PC-3 (cell line): ENCODE results near the gene MEGF10. TPM values are rescaled to one million over a fixed set of nuclear protein-coding genes. Genes with fewer than 3 reads are reported as not detected.
"Not testable (repeated sequence)": the region's sequence is repeated elsewhere in the genome, so short reads cannot be mapped to it uniquely, and the experiment has no call there.

Experiments used
- ATAC-seq: fragments of 200-7000 bp; cut with Tn5 transposase; 2 replicates; pipeline ENCODE4 v1.9.1; 2020; ENCODE audit warnings: mild to moderate bottlenecking, moderate library complexity
- BruUV-seq: library from RNA; stranded (reverse); fragments of 400-500 nt; replicated peaks from 2 replicates; lab custom pipeline; 2021; lab: Mats Ljungman, UMichigan
- CTCF ChIA-PET: fragments of 300-600 bp; sonication (Branson Sonifier 250); formaldehyde crosslinking; loops from one replicate; lab custom pipeline; 2022; ENCODE audit warnings: antibody characterized with exemption; lab: Charles Lee
- POLR2A ChIA-PET: fragments of 300-600 bp; sonication (Branson Sonifier 250); formaldehyde crosslinking; loops from one replicate; lab custom pipeline; 2022; ENCODE audit warnings: antibody characterized with exemption; ENCODE audit not compliant: unreplicated experiment; lab: Charles Lee
- DNase-seq: peaks from one replicate; pipeline ENCODE4 v3.0.0-alpha.2; 2015
- H2AFZ ChIP-seq: fragments of 300-600 bp; sonication (generic); 2 replicates; pipeline ENCODE4 v1.6.0; 2016; ENCODE audit warnings: antibody characterized with exemption, low read length
- H3F3A ChIP-seq: fragments of 300-600 bp; sonication (generic); one replicate; pipeline ENCODE4 v1.6.0; 2017; ENCODE audit warnings: antibody characterized with exemption, low read length, control low read depth, mild to moderate bottlenecking; ENCODE audit not compliant: unreplicated experiment
- H3K27ac ChIP-seq: fragments of 300-600 bp; sonication (generic); 2 replicates; pipeline ENCODE4 v1.5.1; 2016; ENCODE audit warnings: mild to moderate bottlenecking, low read length
- H3K27me3 ChIP-seq: fragments of 300-600 bp; sonication (generic); 2 replicates; pipeline ENCODE4 v1.6.1; 2016; ENCODE audit warnings: low read length, mixed read lengths
- H3K36me3 ChIP-seq: fragments of 300-600 bp; sonication (generic); 2 replicates; pipeline ENCODE4 v1.6.1; 2016; ENCODE audit warnings: low read depth, mixed run types, low read length, mixed read lengths
- H3K4me1 ChIP-seq: fragments of 300-600 bp; sonication (generic); 2 replicates; pipeline ENCODE4 v1.5.1; 2016; ENCODE audit warnings: low read length; ENCODE audit not compliant: insufficient read depth
- H3K4me2 ChIP-seq: fragments of 300-600 bp; sonication (generic); 2 replicates; pipeline ENCODE4 v1.6.0; 2016; ENCODE audit warnings: low read length
- H3K4me3 ChIP-seq: fragments of 300-600 bp; sonication (generic); 2 replicates; pipeline ENCODE4 v1.5.1; 2016; ENCODE audit warnings: mild to moderate bottlenecking, low read length, mixed read lengths
- H3K79me2 ChIP-seq: fragments of 300-600 bp; sonication (generic); 2 replicates; pipeline ENCODE4 v1.6.1; 2017; ENCODE audit warnings: low read length, mixed read lengths
- H3K9ac ChIP-seq: fragments of 300-600 bp; sonication (generic); 2 replicates; pipeline ENCODE4 v1.6.0; 2016; ENCODE audit warnings: mild to moderate bottlenecking, low read length
- H3K9me2 ChIP-seq: fragments of 300-600 bp; sonication (generic); replicated peaks from 2 replicates; pipeline ENCODE4 v1.6.1; 2016; ENCODE audit warnings: mixed run types, low read length, mixed read lengths
- H3K9me3 ChIP-seq: fragments of 300-600 bp; sonication (generic); 2 replicates; pipeline ENCODE4 v1.6.1; 2016; ENCODE audit warnings: low read length, mixed read lengths
- H4K20me1 ChIP-seq: fragments of 300-600 bp; sonication (generic); 2 replicates; pipeline ENCODE4 v1.6.1; 2016; ENCODE audit warnings: low read length, mixed read lengths
- CTCF ChIP-seq: fragments of 300-600 bp; sonication (generic); conservative IDR thresholded peaks from 2 replicates; pipeline ENCODE4 v1.5.1; 2017; ENCODE audit warnings: antibody characterized with exemption, low read depth, mild to moderate bottlenecking, low read length
- EZH2 ChIP-seq: fragments of 300-600 bp; sonication (generic); IDR thresholded peaks from one replicate; pipeline ENCODE4 v1.6.1; 2017; ENCODE audit warnings: antibody characterized with exemption, mild to moderate bottlenecking, low read length; ENCODE audit not compliant: unreplicated experiment
- EZH2phosphoT487 ChIP-seq: fragments of 300-600 bp; sonication (generic); IDR thresholded peaks from 2 replicates; pipeline ENCODE4 v1.6.1; 2018; ENCODE audit warnings: mild to moderate bottlenecking, antibody characterized with exemption, low read length, borderline replicate concordance
- intact Hi-C: fragments of 100-400 bp; cut with micrococcal nuclease; formaldehyde crosslinking; loops from 2 replicates; pipeline ENCODE4 v1.9.0; 2023
- total RNA-seq: library from RNA; depleted of rRNA; stranded (reverse); fragments of >200 nt; gene quantifications from 2 replicates; pipeline ENCODE4 v1.2.3, GENCODE V29; 2014

MEGF10 gene
- total RNA-seq, 1 experiment from 2014 or later: not detected

- no peak overlapping the region for H3K9ac ChIP-seq
- DNase-seq (no peak), ATAC-seq (no peak)
- no peak overlapping the region for H3K27ac ChIP-seq
- CTCF ChIA-PET: no interaction called here
- H3K9me2 ChIP-seq: no peaks in the 10 kb centered on the region
- POLR2A ChIA-PET: no interaction called here
- BruUV-seq: no TSS peak
- no peaks in the 10 kb centered on the region for H4K20me1 ChIP-seq
- no peak overlapping the region for H2AFZ ChIP-seq
- H3K36me3 ChIP-seq: no peaks in the 10 kb centered on the region
- H3K79me2 ChIP-seq: no peaks in the 10 kb centered on the region
- TF ChIP-seq EZH2: no peak
- TF ChIP-seq EZH2phosphoT487: no peak
- no peak for TF ChIP-seq CTCF
- H3K9me3 ChIP-seq: no peaks in the 10 kb centered on the region
- no peaks in the 10 kb centered on the region for H3K4me1 ChIP-seq
- intact Hi-C loops: loop anchor here (1.0 to 5.0 kb wide), 3 partner anchors 271 to 656 kb away; no protein-coding TSS in a partner anchor
- H3K4me3 ChIP-seq: no peak overlapping the region
- peaks cover 49% of the 10 kb centered on the region for H3K27me3 ChIP-seq
- no peak overlapping the region for H3K4me2 ChIP-seq
- H3F3A ChIP-seq: no peaks in the 10 kb centered on the region
Observed at GRCh38 chr5:127313379-127313778, 22.8 kb downstream of the MEGF10 start.

- intact Hi-C loops: loop anchor here (1.0 to 5.0 kb wide), 4 partner anchors 23 to 657 kb away; partner anchors contain the start of gene MEGF10
- no peak overlapping the region for H3K27ac ChIP-seq
- H3K36me3 ChIP-seq: no peaks in the 10 kb centered on the region
- no peak overlapping the region for H3K9ac ChIP-seq
- DNase-seq (peak; percentile 71), ATAC-seq (peak; percentile 80)
- H3K9me3 ChIP-seq: no peaks in the 10 kb centered on the region
- H3K9me2 ChIP-seq: no peaks in the 10 kb centered on the region
- ChIA-PET CTCF (no interaction called here), POLR2A (no interaction called here)
- H3F3A ChIP-seq: no peaks in the 10 kb centered on the region
- H4K20me1 ChIP-seq: no peaks in the 10 kb centered on the region
- no peak overlapping the region for H2AFZ ChIP-seq
- no peaks in the 10 kb centered on the region for H3K79me2 ChIP-seq
- TF ChIP-seq EZH2: no peak
- no peak for TF ChIP-seq EZH2phosphoT487
- TF ChIP-seq CTCF: peak; percentile 89
- no peaks in the 10 kb centered on the region for H3K4me1 ChIP-seq
- no TSS peak for BruUV-seq
- H3K4me2 ChIP-seq: no peak overlapping the region
- H3K4me3 ChIP-seq: no peak overlapping the region
- H3K27me3 ChIP-seq: peaks cover 51% of the 10 kb centered on the region
Observed at GRCh38 chr5:127313847-127314473, 23.4 kb downstream of the MEGF10 start.

- Histone ChIP-seq H3K27ac (no peak overlapping the region), H3K79me2 (no peaks in the 10 kb centered on the region), H2AFZ (no peak overlapping the region), H3K4me2 (no peak overlapping the region), H3K9me2 (no peaks in the 10 kb centered on the region), H3F3A (no peaks in the 10 kb centered on the region), H3K9ac (no peak overlapping the region), H4K20me1 (no peaks in the 10 kb centered on the region), H3K4me3 (no peak overlapping the region), H3K36me3 (no peaks in the 10 kb centered on the region), H3K27me3 (peaks cover 44% of the 10 kb centered on the region), H3K9me3 (no peaks in the 10 kb centered on the region), H3K4me1 (no peaks in the 10 kb centered on the region)
- ATAC-seq: no peak
- intact Hi-C loops: no loop called here
- ChIA-PET POLR2A (no interaction called here), CTCF (no interaction called here)
- no peak for DNase-seq
- BruUV-seq: no TSS peak
- TF ChIP-seq EZH2phosphoT487: no peak
- no peak for TF ChIP-seq CTCF
Observed at GRCh38 chr5:127316011-127316410, 25.4 kb downstream of the MEGF10 start.

- H3K79me2 ChIP-seq, POLR2A ChIA-PET, H3K9ac ChIP-seq, H4K20me1 ChIP-seq, H2AFZ ChIP-seq, CTCF ChIA-PET, H3K27ac ChIP-seq, DNase-seq, H3K4me3 ChIP-seq, H3K36me3 ChIP-seq, intact Hi-C loops, ATAC-seq, H3K9me3 ChIP-seq, H3K4me2 ChIP-seq, BruUV-seq, H3K9me2 ChIP-seq, H3F3A ChIP-seq, H3K4me1 ChIP-seq: not testable (repeated sequence)
- peaks cover 39% of the 10 kb centered on the region for H3K27me3 ChIP-seq
Observed at GRCh38 chr5:127317385-127317784, 26.8 kb downstream of the MEGF10 start.
